K562 (cell line): ENCODE results near the gene SH2D5. TPM values are rescaled to one million over a fixed set of nuclear protein-coding genes. Genes with fewer than 3 reads are reported as not detected.

Source experiments
- ATAC-seq: fragments of 200-7000 bp; cut with Tn5 transposase; 3 replicates; pipeline ENCODE4 v1.9.1; 2020; ENCODE audit warnings: moderate library complexity
- BruUV-seq: library from RNA; stranded (reverse); fragments of 400-500 nt; replicated peaks from 2 replicates; lab custom pipeline; 2021; lab: Mats Ljungman, UMichigan
- CTCF ChIA-PET: fragments of 300-600 bp; formaldehyde crosslinking; extraction: SDS; loops from one replicate; lab custom pipeline; 2021; ENCODE audit warnings: low intra/inter-chr PET ratio; lab: Yijun Ruan, JAX
- POLR2A ChIA-PET: fragments of 300-600, 350-650 bp; sonication (Branson Sonifier 250); formaldehyde crosslinking; extraction: SDS; loops from one replicate; lab custom pipeline; 2021; ENCODE audit warnings: antibody characterized with exemption, inconsistent platforms; lab: Yijun Ruan, JAX
- DNase-seq, 4 experiments: peaks; one replicate each; pipeline versions ENCODE4 v3.0.0 to v3.0.0-alpha.2; 2011 to 2018; ENCODE audit warnings: low spot score in 3 of 4, mixed read lengths in 3 of 4; ENCODE audit errors: extremely low read depth in 1 of 4
- FAIRE-seq: peaks from 2 replicates; lab custom pipeline; 2011; peaks lifted over from hg19 to GRCh38; lab: Jason Lieb, UNC
- H2AFZ ChIP-seq: 2 replicates; pipeline ENCODE4 v1.6.0; 2011; ENCODE audit warnings: low read depth, low read length, control low read depth, inconsistent platforms
- H3K27ac ChIP-seq: fragments of 200-600 bp; 3 replicates; pipeline ENCODE4 v1.8.0; 2011; ENCODE audit warnings: low read depth, mild to moderate bottlenecking, control low read depth, inconsistent platforms, low read length, moderate library complexity, mixed read lengths; ENCODE audit errors: extremely low read depth
- H3K27me3 ChIP-seq, 2 experiments: fragments of 300-600 bp in 1 of 2; 2 replicates in 1 of 2; 3 replicates in 1 of 2; pipeline versions ENCODE4 v1.6.0 to v1.8.0; 2011; ENCODE audit warnings: inconsistent platforms in 2 of 2, low read length in 2 of 2, mild to moderate bottlenecking in 1 of 2, mixed read lengths in 1 of 2, moderate library complexity in 1 of 2; ENCODE audit not compliant: control insufficient read depth in 2 of 2, insufficient read depth in 2 of 2
- H3K36me3 ChIP-seq: fragments of 300-600 bp; 3 replicates; pipeline ENCODE4 v1.8.0; 2011; ENCODE audit warnings: mild to moderate bottlenecking, low read length, inconsistent platforms; ENCODE audit not compliant: control insufficient read depth, insufficient read depth
- H3K4me1 ChIP-seq, 2 experiments: fragments of 200-600 bp in 1 of 2; replicated peaks in 1 of 2; 2 replicates in 1 of 2; 3 replicates in 1 of 2; pipeline versions ENCODE4 v1.5.1 to v1.8.0; 2011; ENCODE audit warnings: inconsistent platforms in 2 of 2, low read length in 2 of 2, mild to moderate bottlenecking in 1 of 2, mixed read lengths in 1 of 2, moderate library complexity in 1 of 2; ENCODE audit not compliant: control insufficient read depth in 2 of 2, insufficient read depth in 2 of 2
- H3K4me2 ChIP-seq: 2 replicates; pipeline ENCODE4 v1.6.1; 2011; ENCODE audit warnings: low read length, control low read depth, inconsistent platforms, mixed read lengths; ENCODE audit not compliant: insufficient read depth
- H3K4me3 ChIP-seq: fragments of 200-600 bp; sonication (generic), shearing (Covaris generic); 2 replicates; pipeline ENCODE4 v1.5.1; 2016; ENCODE audit warnings: control low read depth, inconsistent platforms
- H3K79me2 ChIP-seq: fragments of 200-600 bp; 3 replicates; pipeline ENCODE4 v1.8.0; 2011; ENCODE audit warnings: low read length, inconsistent platforms; ENCODE audit not compliant: control insufficient read depth, insufficient read depth
- H3K9ac ChIP-seq, 2 experiments: 2 replicates each; pipeline versions ENCODE4 v1.6.0 to v1.6.1; 2011; ENCODE audit warnings: low read depth in 2 of 2, low read length in 2 of 2, control low read depth in 1 of 2, inconsistent platforms in 1 of 2, mild to moderate bottlenecking in 1 of 2, mixed read lengths in 1 of 2; ENCODE audit not compliant: insufficient read depth in 1 of 2
- H3K9me1 ChIP-seq: one replicate; pipeline ENCODE4 v1.6.0; 2011; ENCODE audit warnings: inconsistent platforms, mild to moderate bottlenecking, low read length, moderate library complexity; ENCODE audit not compliant: control insufficient read depth, insufficient read depth
- H3K9me3 ChIP-seq: replicated peaks from 2 replicates; pipeline ENCODE4 v1.5.1; 2011; ENCODE audit warnings: low read depth, low read length, inconsistent platforms; ENCODE audit not compliant: control insufficient read depth, insufficient read depth
- H4K20me1 ChIP-seq: replicated peaks from 2 replicates; pipeline ENCODE4 v1.6.1; 2011; ENCODE audit warnings: low read length, inconsistent platforms, mixed read lengths; ENCODE audit not compliant: control insufficient read depth, insufficient read depth
- ARID2 ChIP-seq: fragments of 450-650 bp; IDR thresholded peaks from 2 replicates; pipeline ENCODE4 v1.6.1; 2017; ENCODE audit warnings: antibody characterized with exemption, mild to moderate bottlenecking
- GABPA ChIP-seq: fragments of 200-800 bp; sonication (Bioruptor generic); conservative IDR thresholded peaks from 2 replicates; pipeline ENCODE4 v1.6.1; 2016; ENCODE audit warnings: low read depth, missing genetic modification characterization, missing compliant biosample characterization
- MED1 ChIP-seq: sonication (generic); formaldehyde crosslinking; IDR thresholded peaks from 2 replicates; pipeline ENCODE4 v1.8.1; 2023; ENCODE audit warnings: missing genetic modification reagents, borderline replicate concordance
- ZBTB26 ChIP-seq: fragments of 450-650 bp; formaldehyde crosslinking; IDR thresholded peaks from 2 replicates; pipeline ENCODE4 v1.4.0; 2022; ENCODE audit warnings: missing genetic modification characterization
- ZNF445 ChIP-seq: fragments of 250-450 bp; sonication (Bioruptor Pico); IDR thresholded peaks from 2 replicates; pipeline ENCODE4 v1.4.0; 2020; ENCODE audit warnings: low read depth, mild to moderate bottlenecking, moderate library complexity
- ZNF696 ChIP-seq: fragments of 250-450 bp; sonication (Bioruptor Pico); conservative IDR thresholded peaks from 2 replicates; pipeline ENCODE4 v1.4.0; 2020; ENCODE audit warnings: mild to moderate bottlenecking, moderate library complexity
- ZNF778 ChIP-seq: fragments of 450-650 bp; formaldehyde crosslinking; IDR thresholded peaks from 2 replicates; pipeline ENCODE4 v1.4.0; 2020; ENCODE audit warnings: mild to moderate bottlenecking, moderate library complexity
- WGBS: fragments of 100-300 bp; shearing (Covaris generic); methylation state at CpG from one replicate; pipeline ENCODE4 v1.1.6; 2016; ENCODE audit warnings: low coverage, mixed read lengths; ENCODE audit not compliant: insufficient coverage; ENCODE audit errors: missing lambda C conversion rate; 5-methylcytosine and 5-hydroxymethylcytosine counted together
- in situ Hi-C: fragments of 300-500 bp; cut with MboI; formaldehyde crosslinking; loops from 4 replicates; pipeline ENCODE4 v1.15.0; 2018; ENCODE audit warnings: inconsistent platforms, mixed read lengths
- intact Hi-C: fragments of 100-400 bp; cut with micrococcal nuclease; formaldehyde crosslinking; loops from 2 replicates; pipeline ENCODE4 v1.14.2; 2022
- polyA plus RNA-seq, 8 experiments: library from polyadenylated mRNA; depleted of rRNA in 4 of 8; stranded (reverse) in 5 of 8; unstranded in 3 of 8; fragments of >200 nt; fragmentation: Nextera tagmentation in 2 of 8; fragmentation: Illumina TruSeq in 1 of 8; extraction: Ambion mirVana in 2 of 8; extraction: Trizol in 1 of 8; gene quantifications; 2 replicates each; pipeline versions ENCODE4 v1.2.1 to v1.2.3, GENCODE V29; 2011 to 2014; ENCODE audit warnings: inconsistent platforms in 1 of 8, missing spikeins in 1 of 8
- total RNA-seq, 7 experiments: library from RNA; depleted of rRNA in 6 of 7; stranded (reverse); fragments of >200 nt in 6 of 7; fragmentation: Illumina TruSeq in 2 of 7; extraction: Trizol in 2 of 7; gene quantifications; 2 replicates each; pipeline versions ENCODE4 v1.2.1 to v1.2.3, GENCODE V29; 2011 to 2021; ENCODE audit warnings: low replicate concordance in 1 of 7

Gene SH2D5
- total and polyA plus RNA-seq, 9 of the 15 experiments (the other 6 are each of a cell fraction or from before 2014, with no cell fraction given) = 0.06 to 0.11 TPM; not detected in 7

- intact Hi-C loops (no loop called here), in situ Hi-C loops (no loop called here)
- CTCF ChIA-PET = no interaction called here
- Histone ChIP-seq H3K27me3 (peaks cover 0 to 48% of the 10 kb centered on the region in 2 experiments; a peak in 4 of 5 replicates), H3K79me2 (no peaks in the 10 kb centered on the region), H3K9me1 (peaks cover 8% of the 10 kb centered on the region), H3K4me2 (no peak overlapping the region), H3K9ac (peak overlapping the region in 1 of 2 experiments; percentile 43; a peak in 2 of 4 replicates), H3K9me3 (no peaks in the 10 kb centered on the region; the same call in 1 of the 2 replicates), H3K4me1 (peaks cover 12 to 56% of the 10 kb centered on the region in 2 experiments), H3K4me3 (no peak overlapping the region), H3K27ac (no peak overlapping the region), H4K20me1 (peaks cover 6% of the 10 kb centered on the region; the same call in 1 of the 2 replicates), H2AFZ (no peak overlapping the region), H3K36me3 (no peaks in the 10 kb centered on the region)
- ATAC-seq (no peak), DNase-seq (no peak), FAIRE-seq (no peak)
- 6% methylated on average over 10 of the region's 19 CpGs for WGBS
- POLR2A ChIA-PET = interaction anchor here (0.5 kb wide), 1 partner anchor 43 kb away, joined by 3 read pairs; no protein-coding TSS in a partner anchor
- no TSS peak for BruUV-seq
- TF ChIP-seq GABPA (no peak), MED1 (no peak), ZNF696 (CRISPR knock-in tag) (no peak), ZNF445 (CRISPR knock-in tag) (no peak), ARID2 (no peak), ZBTB26 (peak; percentile 43; the same call in 1 of the 2 replicates), ZNF778 (CRISPR knock-in tag) (no peak)
Measured at GRCh38 chr1:20729990-20730689, 2.4 kb downstream of the SH2D5 start.
